ELF-1 (cell line): Measurements from ENCODE around the gene HELB.

Source experiments
- DNase-seq: peaks from one replicate; pipeline ENCODE4 v3.0.0-alpha.2; 2016; ENCODE audit warnings: low read depth, low spot score

Gene HELB

GRCh38 chr12:66301944-66302826 is at the start of gene HELB:
HELB (plus strand) TSS chr12:66302493; CDS start chr12:66302604, 111 bp downstream.
- DNase-seq = peak; percentile 96

- DNase-seq = no peak
Observed at GRCh38 chr12:66252771-66253170, 49.5 kb upstream of the HELB start.

- no peak for DNase-seq
Observed at GRCh38 chr12:66255737-66256136, 46.6 kb upstream of the HELB start.

- no peak for DNase-seq
Observed at GRCh38 chr12:66258011-66258410, 44.3 kb upstream of the HELB start.

- DNase-seq = no peak
Observed at GRCh38 chr12:66262737-66263136, 39.6 kb upstream of the HELB start.

GRCh38 chr12:66268562-66268961 is 33.7 kb upstream of the HELB start:
- DNase-seq = no peak

- DNase-seq = no peak
Observed at GRCh38 chr12:66269142-66269541, 33.2 kb upstream of the HELB start.

- peak; percentile 41 for DNase-seq
Observed at GRCh38 chr12:66269757-66270383, 32.4 kb upstream of the HELB start.

GRCh38 chr12:66270613-66271012 is 31.7 kb upstream of the HELB start:
- DNase-seq = no peak

- no peak for DNase-seq
Observed at GRCh38 chr12:66272650-66273049, 29.6 kb upstream of the HELB start.

- DNase-seq = no peak
Observed at GRCh38 chr12:66273147-66273546, 29.1 kb upstream of the HELB start.

GRCh38 chr12:66275040-66275439 is 27.3 kb upstream of the HELB start:
- DNase-seq = no peak

GRCh38 chr12:66279123-66279712 is 23.1 kb upstream of the HELB start:
- peak; percentile 15 for DNase-seq

- DNase-seq = no peak
Observed at GRCh38 chr12:66280561-66280960, 21.7 kb upstream of the HELB start.

- DNase-seq = no peak
Observed at GRCh38 chr12:66282244-66282643, 20.0 kb upstream of the HELB start.

GRCh38 chr12:66287275-66287674 is 15.0 kb upstream of the HELB start:
- DNase-seq = no peak

GRCh38 chr12:66288121-66288520 is 14.2 kb upstream of the HELB start:
- DNase-seq = no peak

- DNase-seq = no peak
Observed at GRCh38 chr12:66289485-66289884, 12.8 kb upstream of the HELB start.

- DNase-seq = no peak
Observed at GRCh38 chr12:66290716-66291200, 11.5 kb upstream of the HELB start.

- no peak for DNase-seq
Observed at GRCh38 chr12:66296176-66296683, 6.1 kb upstream of the HELB start.

GRCh38 chr12:66297080-66297479 is 5.2 kb upstream of the HELB start:
- DNase-seq = no peak

- DNase-seq = no peak
Observed at GRCh38 chr12:66297923-66298322, 4.4 kb upstream of the HELB start.
